Fibroblast of skin of abdomen (primary cell): ENCODE results near the gene CCDC30. TPM values are rescaled to one million over a fixed set of nuclear protein-coding genes. Genes with fewer than 3 reads are reported as not detected.

Experiments
- DNase-seq: peaks from one replicate; pipeline ENCODE4 v3.0.0-alpha.2; 2013
- polyA plus RNA-seq, 2 experiments: library from polyadenylated mRNA; unstranded; fragments of 120-200 nt; gene quantifications; one replicate each; pipeline ENCODE4 v1.2.1, GENCODE V29; 2013; ENCODE audit not compliant: insufficient read length in 2 of 2

CCDC30 gene
- 0.41 TPM for polyA plus RNA-seq (2013, experiment 1 of 2; ENCODE audit: insufficient read length)
- polyA plus RNA-seq (2013, experiment 2 of 2; ENCODE audit: insufficient read length) = 0.41 TPM

DNA sequence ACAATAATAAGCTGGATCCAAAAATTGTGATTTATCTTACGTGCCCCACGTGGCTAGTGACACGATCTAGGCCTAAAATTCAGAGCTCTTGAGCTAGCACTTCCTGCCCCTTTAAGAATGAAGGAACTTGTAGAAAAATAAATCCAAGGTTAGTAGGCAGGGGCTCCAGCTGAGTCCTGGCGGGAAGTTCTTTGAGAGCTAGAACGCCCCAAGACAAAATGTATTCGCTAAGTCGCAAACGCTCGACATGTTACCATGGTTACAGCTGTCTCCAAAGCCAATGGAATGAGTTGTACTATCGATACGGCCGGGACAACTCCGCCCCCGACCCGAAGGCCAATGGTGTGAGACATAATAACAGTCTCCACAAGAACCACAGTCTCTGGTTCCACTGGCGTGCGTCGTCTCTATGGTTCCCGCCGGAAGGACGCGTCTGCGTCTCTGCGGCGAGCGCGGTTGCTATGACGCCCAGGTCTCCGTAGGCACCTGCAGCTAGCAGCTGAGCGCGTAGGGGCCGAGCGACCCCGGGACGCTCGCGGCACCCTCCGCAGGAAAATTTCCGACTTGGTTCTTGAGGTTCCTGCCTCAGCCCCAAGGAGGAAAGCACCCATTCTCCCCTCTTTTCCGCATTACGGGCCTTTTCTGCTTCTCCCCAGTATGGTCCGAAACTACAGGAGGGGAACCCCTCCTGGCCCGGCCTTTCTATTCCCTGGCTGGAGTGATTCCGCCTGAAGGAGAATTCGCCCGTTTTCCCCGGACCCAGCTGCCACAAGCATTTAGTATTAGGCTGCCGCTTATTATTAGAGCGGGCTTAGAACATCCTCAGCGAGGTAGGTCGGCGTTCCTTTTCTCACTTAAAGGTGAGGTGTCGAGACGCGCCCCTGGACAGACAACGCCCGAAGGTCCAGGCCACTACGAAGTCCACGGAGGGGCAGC is at the start of gene CCDC30:
Gene CCDC30 (plus strand): TSS at position 459 of the 936 bp plus-strand sequence. CDS start 17,266 bp downstream, outside the sequence.
- peak; percentile 98 for DNase-seq

- no peak for DNase-seq
Measured at GRCh38 chr1:42414551-42415496, 48.3 kb upstream of the CCDC30 start.

- DNase-seq = no peak
Measured at GRCh38 chr1:42417166-42417565, 45.9 kb upstream of the CCDC30 start.

- no peak for DNase-seq
Measured at GRCh38 chr1:42418516-42418915, 44.6 kb upstream of the CCDC30 start.

DNA sequence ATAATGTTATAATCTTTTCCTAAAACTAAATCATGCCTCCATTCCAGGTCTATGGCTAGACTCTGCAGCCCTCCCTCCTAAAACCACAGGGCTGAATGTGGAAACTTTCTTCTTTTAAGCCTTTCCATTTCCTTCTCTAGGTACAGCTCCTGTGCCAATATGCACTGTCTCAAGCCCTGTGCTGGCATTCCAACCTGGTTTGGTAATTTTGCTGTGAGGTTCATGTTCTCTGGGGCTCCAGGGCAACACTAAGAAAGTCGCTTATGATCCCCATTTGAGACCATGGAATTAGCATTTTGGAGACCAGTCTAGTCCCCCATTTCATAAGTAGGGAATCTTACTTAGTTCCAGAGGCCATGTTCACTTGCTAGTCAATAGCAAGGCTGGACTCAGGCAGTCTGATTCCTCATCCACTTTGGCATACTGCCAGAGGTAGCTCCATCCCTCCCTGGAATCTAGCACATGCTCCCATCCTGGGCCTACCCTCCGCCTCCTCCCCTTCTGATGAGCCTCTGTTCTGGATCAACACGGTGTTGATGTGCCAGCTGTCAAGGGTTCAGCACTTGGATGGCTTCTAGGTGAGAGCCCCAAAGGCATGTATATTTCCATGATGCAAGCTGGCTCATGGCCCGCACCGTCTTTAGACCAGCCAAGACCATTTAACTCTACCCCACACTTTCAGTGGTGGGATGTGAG is 43.8 kb upstream of the CCDC30 start:
- DNase-seq = no peak

- DNase-seq = no peak
Measured at GRCh38 chr1:42420121-42420520, 43.0 kb upstream of the CCDC30 start.

- DNase-seq = peak; percentile 100
Measured at GRCh38 chr1:42420911-42421585, 42.0 kb upstream of the CCDC30 start.

- DNase-seq = peak; percentile 48
Measured at GRCh38 chr1:42422737-42423136, 40.3 kb upstream of the CCDC30 start.

DNA sequence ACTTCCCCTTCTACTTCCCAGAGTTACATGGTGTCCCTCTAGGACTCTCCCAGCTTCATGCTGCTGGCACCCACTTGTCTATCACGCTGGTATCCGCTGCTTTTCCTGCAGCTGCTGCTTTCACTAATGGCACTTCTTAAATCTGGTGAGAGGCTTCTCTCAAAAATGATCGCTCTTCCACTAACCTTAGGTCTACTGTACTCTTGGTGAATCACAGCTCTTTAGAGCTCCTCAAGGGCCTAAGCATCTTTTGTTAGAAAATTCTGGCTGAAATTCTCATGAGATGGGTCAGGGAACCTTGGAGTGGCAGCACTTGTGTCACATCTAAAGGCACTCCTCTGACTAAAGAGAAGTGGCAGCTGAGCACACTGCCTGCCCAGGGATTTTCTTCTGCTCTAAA is 39.4 kb upstream of the CCDC30 start:
- no peak for DNase-seq

DNA sequence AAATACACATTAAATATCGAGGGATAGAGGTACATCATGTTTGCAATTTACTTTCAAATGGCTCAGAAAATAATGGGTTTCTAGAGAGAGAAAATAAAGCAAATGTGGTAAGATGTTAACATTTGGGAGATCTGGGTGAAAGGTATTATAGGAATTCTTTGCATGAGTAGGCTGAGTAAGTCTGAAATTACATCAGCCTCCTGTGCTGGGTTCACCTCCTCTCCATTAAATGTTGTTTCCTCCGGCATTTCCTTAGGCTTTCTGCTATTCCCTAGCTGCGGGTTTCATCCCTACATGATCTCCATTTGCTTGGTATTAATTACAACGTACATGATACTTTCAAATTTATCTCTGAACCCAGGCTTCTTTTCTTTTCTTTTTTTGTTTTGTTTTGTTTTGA is 38.9 kb upstream of the CCDC30 start:
- DNase-seq = peak; percentile 65

GRCh38 chr1:42427240-42427639 is 35.8 kb upstream of the CCDC30 start:
- DNase-seq = no peak

GRCh38 chr1:42429603-42430002 is 33.5 kb upstream of the CCDC30 start:
- DNase-seq = peak; percentile 71

- DNase-seq = peak; percentile 53
Measured at GRCh38 chr1:42430286-42431135, 32.6 kb upstream of the CCDC30 start.

GRCh38 chr1:42431514-42431913 is 31.6 kb upstream of the CCDC30 start:
- no peak for DNase-seq

DNA sequence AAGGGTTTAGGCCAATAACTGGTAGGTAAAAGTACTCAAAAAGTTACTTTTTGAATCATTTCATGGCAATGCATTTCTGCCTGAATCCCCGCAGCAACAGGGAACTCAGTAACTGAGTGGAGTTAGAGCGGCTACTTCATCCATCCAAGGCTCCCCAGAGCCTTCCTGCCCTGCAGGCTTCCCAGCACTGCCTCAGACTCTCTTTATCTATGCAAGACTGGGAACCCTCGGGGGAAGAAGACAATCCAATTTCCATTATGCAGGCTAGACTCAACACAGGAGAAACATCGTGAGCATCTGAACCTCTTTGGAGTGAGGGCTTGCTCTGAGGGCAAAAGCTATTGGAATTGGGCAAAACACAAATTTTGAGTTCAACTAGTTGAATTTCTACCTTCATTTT is 30.4 kb upstream of the CCDC30 start:
- DNase-seq = no peak

DNA sequence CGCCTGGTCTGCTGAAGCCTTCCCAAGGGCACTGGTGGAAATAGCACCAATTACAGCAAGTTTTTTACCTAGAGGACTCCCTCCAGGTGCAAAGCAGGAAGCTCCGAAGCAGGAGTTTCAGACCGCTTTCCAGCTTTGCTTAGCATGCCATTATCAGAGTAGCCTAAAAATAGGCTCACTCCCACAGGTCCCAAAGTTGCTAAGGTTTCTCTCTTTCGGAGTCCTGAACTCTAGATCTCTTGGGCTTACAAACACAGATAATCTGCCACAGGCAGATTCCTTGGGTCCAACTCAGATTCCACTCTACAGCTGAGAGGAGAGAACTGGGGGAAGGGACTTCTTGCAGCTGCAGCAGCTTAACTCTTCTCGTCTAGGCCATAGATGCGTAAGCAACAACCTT is 29.7 kb upstream of the CCDC30 start:
- DNase-seq = no peak

- DNase-seq = no peak
Measured at GRCh38 chr1:42434340-42434739, 28.7 kb upstream of the CCDC30 start.

DNA sequence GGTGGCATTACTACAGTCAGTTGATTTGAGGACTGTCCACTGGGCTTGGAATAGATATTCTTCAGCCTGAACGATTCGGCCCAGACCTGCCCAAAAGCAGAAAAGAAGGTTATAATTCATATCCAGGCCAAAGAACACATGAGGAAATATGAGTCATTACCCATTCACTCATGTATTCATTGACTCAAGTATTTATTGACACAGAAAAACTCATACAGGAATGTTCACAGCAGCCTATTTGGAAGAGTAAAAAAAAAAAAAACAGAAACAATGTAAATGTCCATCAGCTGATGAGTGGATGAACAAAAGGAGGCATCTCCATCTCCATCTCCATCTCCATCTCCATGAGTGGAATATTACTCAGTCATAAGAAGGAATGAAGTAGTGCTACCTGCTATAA is 23.1 kb upstream of the CCDC30 start:
- peak; percentile 82 for DNase-seq

- DNase-seq = no peak
Measured at GRCh38 chr1:42442662-42443061, 20.4 kb upstream of the CCDC30 start.

DNA sequence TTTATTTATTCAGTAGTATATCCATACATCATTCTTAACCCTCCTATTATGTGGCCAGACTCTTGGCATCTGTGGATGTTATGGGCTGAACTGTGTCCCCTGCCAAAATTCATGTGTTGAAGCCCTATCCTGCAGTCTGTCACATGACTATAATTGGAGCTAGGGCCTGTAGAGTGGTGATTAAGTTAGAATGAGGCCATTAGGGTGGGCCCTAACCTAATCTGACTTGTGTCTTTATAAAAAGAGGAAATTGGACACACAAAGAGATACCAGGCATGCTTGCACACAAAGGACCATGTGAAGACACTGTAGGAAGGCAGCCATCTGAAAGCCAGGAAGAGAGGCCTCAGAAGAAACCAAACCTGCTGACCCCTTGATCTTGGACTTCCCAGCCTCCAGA is 13.8 kb upstream of the CCDC30 start:
- DNase-seq = no peak

- no peak for DNase-seq
Measured at GRCh38 chr1:42450061-42450460, 13.0 kb upstream of the CCDC30 start.
